ENCODE results near the gene DDX43. TPM values are rescaled to one million over a fixed set of nuclear protein-coding genes. Genes with fewer than 3 reads are reported as not detected.

Gene DDX43
- total RNA-seq, 1 experiment from 2014 or later, result not detected

- DNase-seq, result no peak
- Mint-ChIP-seq H3K27me3 (ENCODE audit: insufficient read depth, unreplicated experiment) (no peaks in the 10 kb centered on the region), H3K4me1 (ENCODE audit: low read depth, unreplicated experiment) (peaks cover under 1% of the 10 kb centered on the region), H3K9me3 (ENCODE audit: unreplicated experiment) (no peaks in the 10 kb centered on the region), H3K36me3 (ENCODE audit: insufficient read depth, unreplicated experiment) (peaks cover 79% of the 10 kb centered on the region), H3K4me3 (ENCODE audit: unreplicated experiment) (no peak overlapping the region), H3K27ac (ENCODE audit: unreplicated experiment) (no peak overlapping the region)
- H3K36me3 ChIP-seq (ENCODE audit: control insufficient read depth, insufficient read depth, low read length), result no peaks in the 10 kb centered on the region; the same call in 1 of the 2 replicates
- H3K27me3 ChIP-seq (replicated peaks; ENCODE audit: control insufficient read depth, insufficient read depth, low read length), result no peaks in the 10 kb centered on the region
- POLR2A ChIA-PET, result no interaction called here
- no peaks in the 10 kb centered on the region for H3K4me1 ChIP-seq
- no TSS peak for BruUV-seq (replicated peaks)
- H3K9me3 ChIP-seq, result no peaks in the 10 kb centered on the region
- intact Hi-C loops (cut with micrococcal nuclease; ENCODE audit: unreplicated experiment), result no loop called here
- no peak overlapping the region for H3K4me3 ChIP-seq (ENCODE audit: low read depth, low read length)
- TF ChIP-seq, protein P1, sequence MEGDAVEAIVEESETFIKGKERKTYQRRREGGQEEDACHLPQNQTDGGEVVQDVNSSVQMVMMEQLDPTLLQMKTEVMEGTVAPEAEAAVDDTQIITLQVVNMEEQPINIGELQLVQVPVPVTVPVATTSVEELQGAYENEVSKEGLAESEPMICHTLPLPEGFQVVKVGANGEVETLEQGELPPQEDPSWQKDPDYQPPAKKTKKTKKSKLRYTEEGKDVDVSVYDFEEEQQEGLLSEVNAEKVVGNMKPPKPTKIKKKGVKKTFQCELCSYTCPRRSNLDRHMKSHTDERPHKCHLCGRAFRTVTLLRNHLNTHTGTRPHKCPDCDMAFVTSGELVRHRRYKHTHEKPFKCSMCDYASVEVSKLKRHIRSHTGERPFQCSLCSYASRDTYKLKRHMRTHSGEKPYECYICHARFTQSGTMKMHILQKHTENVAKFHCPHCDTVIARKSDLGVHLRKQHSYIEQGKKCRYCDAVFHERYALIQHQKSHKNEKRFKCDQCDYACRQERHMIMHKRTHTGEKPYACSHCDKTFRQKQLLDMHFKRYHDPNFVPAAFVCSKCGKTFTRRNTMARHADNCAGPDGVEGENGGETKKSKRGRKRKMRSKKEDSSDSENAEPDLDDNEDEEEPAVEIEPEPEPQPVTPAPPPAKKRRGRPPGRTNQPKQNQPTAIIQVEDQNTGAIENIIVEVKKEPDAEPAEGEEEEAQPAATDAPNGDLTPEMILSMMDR (IDR thresholded peaks at IDR 0.05; ENCODE audit: insufficient read depth in 1 of 2, low read depth in 1 of 2, low read length in 1 of 2, severe bottlenecking in 1 of 2, unreplicated experiment in 1 of 2), result no peak
- CTCF ChIA-PET, result no interaction called here
Observed at GRCh38 chr6:73435236-73435635, 40.6 kb downstream of the DDX43 start.

DNA sequence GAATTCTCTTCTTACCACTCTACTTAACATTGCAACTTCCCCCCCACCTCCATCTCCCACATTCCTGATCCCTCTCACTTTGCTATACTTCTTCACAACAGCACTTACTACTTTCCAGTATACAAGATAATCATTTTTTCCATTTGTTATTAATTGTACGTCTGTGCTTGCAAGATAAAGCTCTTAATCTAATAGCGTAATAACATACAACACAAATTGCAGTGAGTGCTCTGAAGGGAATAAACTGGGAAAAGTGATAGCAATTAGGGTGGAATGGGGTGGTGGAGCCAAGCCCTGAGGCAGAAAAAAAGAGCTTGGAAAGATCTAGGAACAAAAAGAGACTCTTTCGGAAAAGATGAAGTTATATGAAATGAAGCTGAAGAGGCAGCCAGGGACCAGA lies 48.9 kb downstream of the DDX43 start:
- POLR2A ChIA-PET, result no interaction called here
- Mint-ChIP-seq H3K4me3 (ENCODE audit: unreplicated experiment) (no peak overlapping the region), H3K27me3 (ENCODE audit: insufficient read depth, unreplicated experiment) (no peaks in the 10 kb centered on the region), H3K9me3 (ENCODE audit: unreplicated experiment) (no peaks in the 10 kb centered on the region), H3K36me3 (ENCODE audit: insufficient read depth, unreplicated experiment) (peaks cover 65% of the 10 kb centered on the region), H3K27ac (ENCODE audit: unreplicated experiment) (no peak overlapping the region), H3K4me1 (ENCODE audit: low read depth, unreplicated experiment) (peaks cover 5% of the 10 kb centered on the region)
- DNase-seq, result no peak
- TF ChIP-seq, protein P1 (IDR thresholded peaks at IDR 0.05; ENCODE audit: insufficient read depth in 1 of 2, low read depth in 1 of 2, low read length in 1 of 2, severe bottlenecking in 1 of 2, unreplicated experiment in 1 of 2), result no peak
- Histone ChIP-seq H3K4me3 (ENCODE audit: low read depth, low read length) (no peak overlapping the region), H3K36me3 (ENCODE audit: control insufficient read depth, insufficient read depth, low read length) (no peaks in the 10 kb centered on the region), H3K27me3 (replicated peaks; ENCODE audit: control insufficient read depth, insufficient read depth, low read length) (no peaks in the 10 kb centered on the region), H3K9me3 (no peaks in the 10 kb centered on the region), H3K4me1 (no peaks in the 10 kb centered on the region)
- CTCF ChIA-PET, result no interaction called here
- BruUV-seq (replicated peaks), result no TSS peak
- intact Hi-C loops (cut with micrococcal nuclease; ENCODE audit: unreplicated experiment), result no loop called here

GRCh38 chr6:73451223-73452106 lies 56.8 kb downstream of the DDX43 start:
- CTCF ChIA-PET, result interaction anchor here (0.6 to 1.2 kb wide), 2 partner anchors 10 to 142 kb away, joined by 3 to 10 read pairs; partner anchors contain the start of gene MTO1
- Mint-ChIP-seq H3K9me3 (ENCODE audit: unreplicated experiment) (no peaks in the 10 kb centered on the region), H3K36me3 (ENCODE audit: insufficient read depth, unreplicated experiment) (peaks cover 29% of the 10 kb centered on the region), H3K4me3 (ENCODE audit: unreplicated experiment) (peak overlapping the region; percentile 80), H3K4me1 (ENCODE audit: low read depth, unreplicated experiment) (peaks cover 16% of the 10 kb centered on the region), H3K27ac (ENCODE audit: unreplicated experiment) (peak overlapping the region; percentile 52), H3K27me3 (ENCODE audit: insufficient read depth, unreplicated experiment) (no peaks in the 10 kb centered on the region)
- Histone ChIP-seq H3K4me1 (peaks cover 3% of the 10 kb centered on the region; the same call in 1 of the 2 replicates), H3K4me3 (ENCODE audit: low read depth, low read length) (peak overlapping the region; percentile 73), H3K9me3 (no peaks in the 10 kb centered on the region), H3K36me3 (ENCODE audit: control insufficient read depth, insufficient read depth, low read length) (no peaks in the 10 kb centered on the region), H3K27me3 (replicated peaks; ENCODE audit: control insufficient read depth, insufficient read depth, low read length) (no peaks in the 10 kb centered on the region)
- intact Hi-C loops (cut with micrococcal nuclease; ENCODE audit: unreplicated experiment), result loop anchor here (5.0 kb wide), 2 partner anchors 71 to 201 kb away; partner anchors contain the start of genes EEF1A1 and SLC17A5
- DNase-seq, result peak; percentile 56 to 71
- TF ChIP-seq, protein P1 (IDR thresholded peaks at IDR 0.05; ENCODE audit: insufficient read depth in 1 of 2, low read depth in 1 of 2, low read length in 1 of 2, severe bottlenecking in 1 of 2, unreplicated experiment in 1 of 2), result no peak
- POLR2A ChIA-PET, result interaction anchor here (0.6 to 2.7 kb wide), 6 partner anchors 10 to 243 kb away, joined by 3 to 20 read pairs (median 4); partner anchors contain the start of genes MTO1 and SLC17A5
- TSS peak; percentile 34 for BruUV-seq (replicated peaks)

Data from Caco-2 (cell line).